Suprapubic skin (tissue), 4 donors: ENCODE measurements around the gene TFPI. TPM values are rescaled to one million over a fixed set of nuclear protein-coding genes. Genes with fewer than 3 reads are reported as not detected.

Source experiments
- DNase-seq, 2 donors: peaks; one replicate each; pipeline ENCODE4 v3.0.0-alpha.2; 2019; ENCODE audit warnings: low spot score in 2 of 2
- H3K27ac ChIP-seq: fragments of 200-600 bp; sonication (generic); one replicate; pipeline ENCODE4 v1.5.1; 2019
- H3K27me3 ChIP-seq: fragments of 200-600 bp; sonication (generic); one replicate; pipeline ENCODE4 v1.5.1; 2019
- H3K36me3 ChIP-seq: fragments of 200-600 bp; sonication (generic); one replicate; pipeline ENCODE4 v1.5.1; 2019
- H3K4me1 ChIP-seq: fragments of 200-600 bp; sonication (generic); one replicate; pipeline ENCODE4 v1.5.1; 2019
- H3K4me3 ChIP-seq: fragments of 200-600 bp; sonication (generic); one replicate; pipeline ENCODE4 v1.5.1; 2019; ENCODE audit warnings: mild to moderate bottlenecking
- H3K9me3 ChIP-seq: fragments of 200-600 bp; sonication (generic); one replicate; pipeline ENCODE4 v1.5.1; 2019
- CTCF ChIP-seq, 2 donors: fragments of 200-600 bp in 1 of 2; fragments of 450-650 bp in 1 of 2; sonication (generic) in 1 of 2; IDR thresholded peaks; one replicate each; pipeline ENCODE4 v1.5.1; 2016 to 2019; ENCODE audit warnings: antibody characterized with exemption in 2 of 2, mild to moderate bottlenecking in 1 of 2, moderate library complexity in 1 of 2
- EP300 ChIP-seq: sonication (generic); formaldehyde crosslinking; IDR thresholded peaks from one replicate; pipeline ENCODE4 v1.6.1; 2017; ENCODE audit warnings: antibody characterized with exemption
- POLR2A ChIP-seq, 2 donors: fragments of 450-650 bp; IDR thresholded peaks; one replicate each; pipeline ENCODE4 v1.6.1; 2017; ENCODE audit warnings: antibody characterized with exemption in 2 of 2, mild to moderate bottlenecking in 2 of 2, moderate library complexity in 2 of 2
- POLR2AphosphoS5 ChIP-seq, 3 donors: sonication (generic); formaldehyde crosslinking; IDR thresholded peaks; one replicate each; pipeline ENCODE4 v1.6.1; 2017; ENCODE audit warnings: antibody characterized with exemption in 3 of 3
- WGBS: methylation state at CpG from one replicate; pipeline ENCODE4 v1.1.5; 2018; 5-methylcytosine and 5-hydroxymethylcytosine counted together
- total RNA-seq, 4 donors: library from RNA; depleted of rRNA; stranded (reverse); fragments of >200 nt; gene quantifications; one replicate each; pipeline ENCODE4 v1.1.0, GENCODE V29; 2016

The TFPI gene
- total RNA-seq, 4 donors from 2014 or later = 6.3 to 23.1 (median 18.0) TPM

GRCh38 chr2:187424146-187424545 is 130.1 kb downstream of the TFPI start:
- H3K27me3 ChIP-seq = no peaks in the 10 kb centered on the region
- H3K4me3 ChIP-seq = no peak overlapping the region
- no peaks in the 10 kb centered on the region for H3K9me3 ChIP-seq
- no peak overlapping the region for H3K27ac ChIP-seq
- no peak for DNase-seq
- peaks cover 8% of the 10 kb centered on the region for H3K4me1 ChIP-seq
- WGBS = 74% methylated on average over 1 of the region's 1 CpG
- no peak for TF ChIP-seq POLR2AphosphoS5 (IDR thresholded peaks at IDR 0.05)
- TF ChIP-seq EP300 = no peak
- no peak for TF ChIP-seq CTCF (IDR thresholded peaks at IDR 0.05)
- TF ChIP-seq POLR2A (IDR thresholded peaks at IDR 0.05) = no peak
- H3K36me3 ChIP-seq = no peaks in the 10 kb centered on the region

GRCh38 chr2:187422282-187422681 is 132.0 kb downstream of the TFPI start:
- no peak for DNase-seq
- Histone ChIP-seq H3K9me3 (no peaks in the 10 kb centered on the region), H3K4me3 (no peak overlapping the region), H3K27me3 (no peaks in the 10 kb centered on the region), H3K36me3 (no peaks in the 10 kb centered on the region), H3K4me1 (peaks cover 8% of the 10 kb centered on the region), H3K27ac (no peak overlapping the region)
- TF ChIP-seq POLR2AphosphoS5 (IDR thresholded peaks at IDR 0.05) = no peak
- no peak for TF ChIP-seq CTCF (IDR thresholded peaks at IDR 0.05)
- no peak for TF ChIP-seq POLR2A (IDR thresholded peaks at IDR 0.05)
- no peak for TF ChIP-seq EP300
- WGBS = 61% methylated on average over 1 of the region's 1 CpG

- H3K27me3 ChIP-seq = no peaks in the 10 kb centered on the region
- H3K9me3 ChIP-seq = no peaks in the 10 kb centered on the region
- WGBS = 91% methylated on average over 3 of the region's 3 CpGs
- DNase-seq = no peak
- no peak overlapping the region for H3K27ac ChIP-seq
- H3K36me3 ChIP-seq = no peaks in the 10 kb centered on the region
- peaks cover 8% of the 10 kb centered on the region for H3K4me1 ChIP-seq
- H3K4me3 ChIP-seq = no peak overlapping the region
- no peak for TF ChIP-seq CTCF (IDR thresholded peaks at IDR 0.05)
- TF ChIP-seq POLR2AphosphoS5 (IDR thresholded peaks at IDR 0.05) = no peak
- TF ChIP-seq EP300 = no peak
- no peak for TF ChIP-seq POLR2A (IDR thresholded peaks at IDR 0.05)
Measured at GRCh38 chr2:187421519-187421918, 132.7 kb downstream of the TFPI start.

- Histone ChIP-seq H3K27ac (no peak overlapping the region), H3K4me3 (no peak overlapping the region), H3K4me1 (peaks cover 8% of the 10 kb centered on the region), H3K36me3 (no peaks in the 10 kb centered on the region), H3K27me3 (no peaks in the 10 kb centered on the region), H3K9me3 (no peaks in the 10 kb centered on the region)
- DNase-seq = no peak
- 84% methylated on average over 1 of the region's 1 CpG for WGBS
- TF ChIP-seq EP300 = no peak
- no peak for TF ChIP-seq POLR2A (IDR thresholded peaks at IDR 0.05)
- no peak for TF ChIP-seq POLR2AphosphoS5 (IDR thresholded peaks at IDR 0.05)
- no peak for TF ChIP-seq CTCF (IDR thresholded peaks at IDR 0.05)
Measured at GRCh38 chr2:187419808-187420207, 134.4 kb downstream of the TFPI start.

GRCh38 chr2:187415449-187415848 is 138.8 kb downstream of the TFPI start:
- H3K27me3 ChIP-seq = no peaks in the 10 kb centered on the region
- WGBS = 99% methylated on average over 5 of the region's 5 CpGs
- no peak overlapping the region for H3K27ac ChIP-seq
- no peak overlapping the region for H3K4me3 ChIP-seq
- no peak for DNase-seq
- no peaks in the 10 kb centered on the region for H3K36me3 ChIP-seq
- TF ChIP-seq POLR2AphosphoS5 (IDR thresholded peaks at IDR 0.05) = no peak
- TF ChIP-seq CTCF (IDR thresholded peaks at IDR 0.05) = no peak
- TF ChIP-seq EP300 = no peak
- TF ChIP-seq POLR2A (IDR thresholded peaks at IDR 0.05) = no peak
- H3K4me1 ChIP-seq = no peaks in the 10 kb centered on the region
- no peaks in the 10 kb centered on the region for H3K9me3 ChIP-seq

Other genes starting within 250 kb of the TFPI start
- 10 to 100 TPM; 16.1 to 31.1 (median 17.6) TPM for gene CALCRL, start 106.2 kb downstream of the TFPI start, total RNA-seq